Measurements from ENCODE around the gene METTL8.
A peak's percentile ranks its signal among the peaks of the same experiment; 100 is the strongest.

The METTL8 gene

GRCh38 chr2:171433763-171434012 is at the start of gene METTL8:
METTL8 (minus strand) TSS chr2:171433990; CDS start chr2:171392185, 41,805 bp downstream.
- no peak for DNase-seq

GRCh38 chr2:171482877-171483276 is 49.1 kb upstream of the METTL8 start:
- no peak for DNase-seq

- no peak for DNase-seq
Observed at GRCh38 chr2:171482308-171482707, 48.5 kb upstream of the METTL8 start.

GRCh38 chr2:171480908-171481307 is 47.1 kb upstream of the METTL8 start:
- no peak for DNase-seq

- no peak for DNase-seq
Observed at GRCh38 chr2:171479154-171479814, 45.5 kb upstream of the METTL8 start.

GRCh38 chr2:171478345-171478744 is 44.6 kb upstream of the METTL8 start:
- no peak for DNase-seq

GRCh38 chr2:171475979-171476378 is 42.2 kb upstream of the METTL8 start:
- DNase-seq = no peak

- no peak for DNase-seq
Observed at GRCh38 chr2:171470129-171470528, 36.3 kb upstream of the METTL8 start.

GRCh38 chr2:171469176-171469575 is 35.4 kb upstream of the METTL8 start:
- DNase-seq = no peak

GRCh38 chr2:171460537-171460936 is 26.7 kb upstream of the METTL8 start:
- no peak for DNase-seq

GRCh38 chr2:171459498-171459897 is 25.7 kb upstream of the METTL8 start:
- DNase-seq = no peak

- no peak for DNase-seq
Observed at GRCh38 chr2:171452773-171453172, 19.0 kb upstream of the METTL8 start.

GRCh38 chr2:171451074-171451473 is 17.3 kb upstream of the METTL8 start:
- DNase-seq = no peak

- no peak for DNase-seq
Observed at GRCh38 chr2:171447675-171448074, 13.9 kb upstream of the METTL8 start.

- DNase-seq = no peak
Observed at GRCh38 chr2:171441470-171441869, 7.7 kb upstream of the METTL8 start.

- no peak for DNase-seq
Observed at GRCh38 chr2:171436307-171436706, 2.5 kb upstream of the METTL8 start.

- peak; percentile 83 for DNase-seq
Observed at GRCh38 chr2:171434013-171434989, 511 bp upstream of the METTL8 start, which contains the start of gene DCAF17. DCAF17 (plus strand) TSS chr2:171434226; CDS start chr2:171434578, 352 bp downstream.

GRCh38 chr2:171432969-171433762 is 624 bp downstream of the METTL8 start:
- DNase-seq = peak; percentile 5

- no peak for DNase-seq
Observed at GRCh38 chr2:171432206-171432968, 1.4 kb downstream of the METTL8 start.

- DNase-seq = no peak
Observed at GRCh38 chr2:171431677-171432167, 2.1 kb downstream of the METTL8 start.

- DNase-seq = no peak
Observed at GRCh38 chr2:171430516-171431410, 3.0 kb downstream of the METTL8 start.

Data from activated T-cell treated with anti-CD3 and anti-CD28 coated beads for 4 hours (primary cell).